ENCODE data around the gene SFMBT2. TPM values are rescaled to one million over a fixed set of nuclear protein-coding genes. Genes with fewer than 3 reads are reported as not detected.

SFMBT2 gene
- total and polyA plus RNA-seq, 10 of the 15 experiments (the other 5 are each of a cell fraction or from before 2014, with no cell fraction given) = 2.8 to 29.6 (median 15.1) TPM

DNA sequence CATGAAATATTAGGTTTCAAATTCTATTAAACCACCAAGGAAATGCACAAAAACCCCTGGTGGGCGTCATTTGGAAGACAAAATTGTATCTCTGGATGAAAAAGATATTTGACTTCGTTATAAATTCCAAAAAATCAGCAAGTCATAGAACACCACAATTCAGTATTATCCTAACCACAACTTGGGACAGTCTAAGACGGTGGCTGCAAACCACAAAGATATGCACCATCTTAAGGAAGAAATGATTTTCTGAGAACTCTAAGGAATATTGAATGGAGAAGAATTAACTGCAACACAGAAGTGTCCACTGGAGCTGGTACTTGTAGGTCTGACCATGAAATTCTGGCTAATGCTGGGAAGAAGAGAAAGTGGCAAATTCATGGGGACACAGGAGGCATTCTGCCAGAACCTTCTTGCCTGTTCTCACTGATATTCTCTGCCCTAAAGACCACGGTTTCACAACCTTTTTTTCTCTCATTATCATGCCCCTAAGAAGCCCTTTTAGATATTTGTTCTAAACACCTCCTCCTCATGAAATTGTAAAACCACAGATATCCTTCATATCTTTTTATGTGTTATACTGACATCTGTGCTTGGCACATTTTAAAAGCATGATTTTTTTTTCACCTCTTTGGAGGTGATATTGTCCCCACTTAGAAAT lies 92.9 kb downstream of the SFMBT2 start:
- in situ Hi-C loops (cut with MboI) = no loop called here
- DNase-seq (ENCODE audit: low read depth, low spot score) (no peak), ATAC-seq (peak; percentile 74), FAIRE-seq (peak; percentile 78)
- Histone ChIP-seq H3K27me3 (replicated peaks in 1 of 2; ENCODE audit: control insufficient read depth in 2 of 2, insufficient read depth in 2 of 2, low read length in 1 of 2) (no peaks in the 10 kb centered on the region), H3K4me1 (ENCODE audit: control insufficient read depth, insufficient read depth, low read length) (peaks cover 28% of the 10 kb centered on the region), H3K9me3 (replicated peaks; ENCODE audit: control insufficient read depth, insufficient read depth, low read length) (peaks cover 5% of the 10 kb centered on the region), H3K79me2 (ENCODE audit: control insufficient read depth, insufficient read depth, low read length) (peaks cover 70% of the 10 kb centered on the region), H4K20me1 (ENCODE audit: control insufficient read depth, insufficient read depth) (no peaks in the 10 kb centered on the region; the same call in 1 of the 2 replicates), H3K4me3 (no peak overlapping the region), H3K27ac (ENCODE audit: control insufficient read depth, insufficient read depth) (no peak overlapping the region), H3K36me3 (ENCODE audit: control insufficient read depth in 2 of 2, insufficient read depth in 2 of 2, low read length in 1 of 2) (peaks cover 6 to 11% of the 10 kb centered on the region in 2 experiments; a peak in 3 of 4 replicates), H3K4me2 (ENCODE audit: control insufficient read depth, insufficient read depth) (0 out of 2 replicates have a peak overlapping the region, but pooled peaks have one; percentile 21), H2AFZ (ENCODE audit: control insufficient read depth, low read depth, low read length) (no peak overlapping the region), H3K9ac (ENCODE audit: control insufficient read depth, insufficient read depth, low read length) (no peak overlapping the region)
- TF ChIP-seq TCF7 (IDR thresholded peaks at IDR 0.05; ENCODE audit: borderline replicate concordance) (no peak), MEF2B (IDR thresholded peaks at IDR 0.05; ENCODE audit: partially characterized antibody, poor library complexity, severe bottlenecking) (no peak), EP300 (IDR thresholded peaks at IDR 0.05; ENCODE audit: borderline replicate concordance in 1 of 2, control insufficient read depth in 1 of 2, low read depth in 2 of 2, low read length in 2 of 2) (no peak), RUNX3 (IDR thresholded peaks at IDR 0.05; ENCODE audit: low read length) (peak; percentile 55), MTA2 (IDR thresholded peaks at IDR 0.05; ENCODE audit: low read depth) (peak; percentile 47), GABPA (IDR thresholded peaks at IDR 0.05; ENCODE audit: low read depth) (no peak), RAD21 (IDR thresholded peaks at IDR 0.05; ENCODE audit: insufficient read depth, low read depth, low read length) (0 out of 2 replicates have a peak, but pooled peaks have one; percentile 5), IKZF1 (conservative IDR thresholded peaks at IDR 0.05) (0 out of 2 replicates have a peak, but pooled peaks have one; percentile 28), ETV6 (conservative IDR thresholded peaks at IDR 0.05 in 1 of 2, IDR thresholded peaks at IDR 0.05 in 1 of 2; ENCODE audit: borderline replicate concordance in 1 of 2, low read depth in 1 of 2) (no peak), SPI1 (IDR thresholded peaks at IDR 0.05; ENCODE audit: borderline replicate concordance, insufficient read depth, low read depth, low read length) (peak; percentile 22; the same call in 1 of the 2 replicates)
- TF ChIP-seq, protein P1, sequence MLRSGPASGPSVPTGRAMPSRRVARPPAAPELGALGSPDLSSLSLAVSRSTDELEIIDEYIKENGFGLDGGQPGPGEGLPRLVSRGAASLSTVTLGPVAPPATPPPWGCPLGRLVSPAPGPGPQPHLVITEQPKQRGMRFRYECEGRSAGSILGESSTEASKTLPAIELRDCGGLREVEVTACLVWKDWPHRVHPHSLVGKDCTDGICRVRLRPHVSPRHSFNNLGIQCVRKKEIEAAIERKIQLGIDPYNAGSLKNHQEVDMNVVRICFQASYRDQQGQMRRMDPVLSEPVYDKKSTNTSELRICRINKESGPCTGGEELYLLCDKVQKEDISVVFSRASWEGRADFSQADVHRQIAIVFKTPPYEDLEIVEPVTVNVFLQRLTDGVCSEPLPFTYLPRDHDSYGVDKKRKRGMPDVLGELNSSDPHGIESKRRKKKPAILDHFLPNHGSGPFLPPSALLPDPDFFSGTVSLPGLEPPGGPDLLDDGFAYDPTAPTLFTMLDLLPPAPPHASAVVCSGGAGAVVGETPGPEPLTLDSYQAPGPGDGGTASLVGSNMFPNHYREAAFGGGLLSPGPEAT (IDR thresholded peaks at IDR 0.05; ENCODE audit: low read depth) = 0 out of 2 replicates have a peak, but pooled peaks have one; percentile 16
- TF ChIP-seq, protein P2, sequence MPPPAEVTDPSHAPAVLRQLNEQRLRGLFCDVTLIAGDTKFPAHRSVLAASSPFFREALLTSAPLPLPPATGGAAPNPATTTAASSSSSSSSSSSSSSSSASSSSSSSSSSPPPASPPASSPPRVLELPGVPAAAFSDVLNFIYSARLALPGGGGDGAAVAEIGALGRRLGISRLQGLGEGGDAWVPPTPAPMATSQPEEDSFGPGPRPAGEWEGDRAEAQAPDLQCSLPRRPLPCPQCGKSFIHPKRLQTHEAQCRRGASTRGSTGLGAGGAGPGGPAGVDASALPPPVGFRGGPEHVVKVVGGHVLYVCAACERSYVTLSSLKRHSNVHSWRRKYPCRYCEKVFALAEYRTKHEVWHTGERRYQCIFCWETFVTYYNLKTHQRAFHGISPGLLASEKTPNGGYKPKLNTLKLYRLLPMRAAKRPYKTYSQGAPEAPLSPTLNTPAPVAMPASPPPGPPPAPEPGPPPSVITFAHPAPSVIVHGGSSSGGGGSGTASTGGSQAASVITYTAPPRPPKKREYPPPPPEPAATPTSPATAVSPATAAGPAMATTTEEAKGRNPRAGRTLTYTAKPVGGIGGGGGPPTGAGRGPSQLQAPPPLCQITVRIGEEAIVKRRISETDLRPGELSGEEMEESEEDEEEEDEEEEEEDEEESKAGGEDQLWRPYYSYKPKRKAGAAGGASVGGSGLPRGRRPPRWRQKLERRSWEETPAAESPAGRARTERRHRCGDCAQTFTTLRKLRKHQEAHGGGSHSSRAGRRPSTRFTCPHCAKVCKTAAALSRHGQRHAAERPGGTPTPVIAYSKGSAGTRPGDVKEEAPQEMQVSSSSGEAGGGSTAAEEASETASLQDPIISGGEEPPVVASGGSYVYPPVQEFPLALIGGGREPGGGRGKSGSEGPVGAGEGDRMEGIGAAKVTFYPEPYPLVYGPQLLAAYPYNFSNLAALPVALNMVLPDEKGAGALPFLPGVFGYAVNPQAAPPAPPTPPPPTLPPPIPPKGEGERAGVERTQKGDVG (CRISPR knock-in tag; IDR thresholded peaks at IDR 0.05) = no peak
- 64% methylated on average over 4 of the region's 4 CpGs for WGBS (ENCODE audit: insufficient coverage, insufficient replicate concordance, low lambda C conversion rate, missing lambda C conversion rate)
- CTCF ChIA-PET = no interaction called here
- RAD21 ChIA-PET (ENCODE audit: unreplicated experiment) = no interaction called here
- SMC1A ChIA-PET (ENCODE audit: uncharacterized antibody, unreplicated experiment) = no interaction called here
- POLR2A ChIA-PET = interaction anchor here (0.6 kb wide), 1 partner anchor 150 kb away, joined by 3 read pairs; no protein-coding TSS in a partner anchor
- intact Hi-C loops (cut with micrococcal nuclease; ENCODE audit: unreplicated experiment) = no loop called here
- no TSS peak for BruUV-seq (replicated peaks)
